GM03348 (cell line): Measurements from ENCODE around the gene STT3B.
"Not testable (repeated sequence)": the region's sequence is repeated elsewhere in the genome, so short reads cannot be mapped to it uniquely, and the experiment has no call there.

Source experiments
- DNase-seq: peaks from one replicate; pipeline ENCODE4 v3.0.0; 2012; ENCODE audit warnings: low spot score

The STT3B gene

GRCh38 chr3:31532587-31533168 is at the start of gene STT3B:
STT3B (plus strand) TSS chr3:31532925; CDS start chr3:31532999, 74 bp downstream.
- DNase-seq: peak; percentile 91

- DNase-seq: no peak
Measured at GRCh38 chr3:31483776-31484175, 48.9 kb upstream of the STT3B start.

- DNase-seq: no peak
Measured at GRCh38 chr3:31485196-31485595, 47.5 kb upstream of the STT3B start.

- DNase-seq: no peak
Measured at GRCh38 chr3:31486865-31487533, 45.7 kb upstream of the STT3B start.

- DNase-seq: no peak
Measured at GRCh38 chr3:31488475-31489017, 44.2 kb upstream of the STT3B start.

GRCh38 chr3:31490502-31490901 is 42.2 kb upstream of the STT3B start:
- DNase-seq: no peak

GRCh38 chr3:31491660-31492059 is 41.1 kb upstream of the STT3B start:
- DNase-seq: no peak

GRCh38 chr3:31493149-31493548 is 39.6 kb upstream of the STT3B start:
- DNase-seq: no peak

- DNase-seq: peak; percentile 56
Measured at GRCh38 chr3:31495971-31496665, 36.6 kb upstream of the STT3B start.

- DNase-seq: no peak
Measured at GRCh38 chr3:31498791-31499190, 33.9 kb upstream of the STT3B start.

GRCh38 chr3:31499281-31499680 is 33.4 kb upstream of the STT3B start:
- no peak for DNase-seq

GRCh38 chr3:31502803-31503221 is 29.9 kb upstream of the STT3B start:
- DNase-seq: no peak

GRCh38 chr3:31503456-31503855 is 29.3 kb upstream of the STT3B start:
- peak; percentile 18 for DNase-seq

GRCh38 chr3:31504230-31504629 is 28.5 kb upstream of the STT3B start:
- no peak for DNase-seq

- DNase-seq: no peak
Measured at GRCh38 chr3:31505371-31506048, 27.2 kb upstream of the STT3B start.

- not testable (repeated sequence) for DNase-seq
Measured at GRCh38 chr3:31506515-31506914, 26.2 kb upstream of the STT3B start.

GRCh38 chr3:31508452-31509146 is 24.1 kb upstream of the STT3B start:
- DNase-seq: no peak

- DNase-seq: no peak
Measured at GRCh38 chr3:31509147-31509728, 23.5 kb upstream of the STT3B start.

GRCh38 chr3:31514570-31514969 is 18.2 kb upstream of the STT3B start:
- no peak for DNase-seq

GRCh38 chr3:31515486-31516284 is 17.0 kb upstream of the STT3B start:
- DNase-seq: no peak

GRCh38 chr3:31516757-31517156 is 16.0 kb upstream of the STT3B start:
- no peak for DNase-seq
